Sigmoid colon (tissue), 4 donors: ENCODE data around the gene ATP2B2.

ENCODE experiments used
- CTCF ChIP-seq, 4 experiments: fragments of 450-650 bp in 3 of 4; fragments of 200-600 bp in 1 of 4; IDR thresholded peaks; one replicate each; pipeline ENCODE4 v1.5.1; 2016 to 2019; ENCODE audit warnings: antibody characterized with exemption in 4 of 4, mild to moderate bottlenecking in 3 of 4, moderate library complexity in 2 of 4
- EP300 ChIP-seq, 4 donors: sonication (generic); formaldehyde crosslinking; IDR thresholded peaks; one replicate each; pipeline ENCODE4 v1.6.1; 2017; ENCODE audit warnings: antibody characterized with exemption in 4 of 4
- POLR2A ChIP-seq, 2 donors: fragments of 450-650 bp; IDR thresholded peaks; one replicate each; pipeline ENCODE4 v1.6.1; 2016; ENCODE audit warnings: antibody characterized with exemption in 2 of 2, mild to moderate bottlenecking in 2 of 2, moderate library complexity in 2 of 2
- POLR2AphosphoS5 ChIP-seq, 4 donors: sonication (generic); formaldehyde crosslinking; IDR thresholded peaks; one replicate each; pipeline ENCODE4 v1.6.1; 2017; ENCODE audit warnings: antibody characterized with exemption in 4 of 4

- TF ChIP-seq CTCF (IDR thresholded peaks at IDR 0.05) (no peak), EP300 (IDR thresholded peaks at IDR 0.05) (no peak), POLR2A (IDR thresholded peaks at IDR 0.05) (no peak), POLR2AphosphoS5 (IDR thresholded peaks at IDR 0.05) (no peak)
These were observed 56.8 kb downstream of the ATP2B2 start for GRCh38 chr3:10448544-10448943.
